ENCODE data around the gene PTPN7.
"Not testable (repeated sequence)": the region's sequence is repeated elsewhere in the genome, so short reads cannot be mapped to it uniquely, and the experiment has no call there.

The PTPN7 gene

DNA sequence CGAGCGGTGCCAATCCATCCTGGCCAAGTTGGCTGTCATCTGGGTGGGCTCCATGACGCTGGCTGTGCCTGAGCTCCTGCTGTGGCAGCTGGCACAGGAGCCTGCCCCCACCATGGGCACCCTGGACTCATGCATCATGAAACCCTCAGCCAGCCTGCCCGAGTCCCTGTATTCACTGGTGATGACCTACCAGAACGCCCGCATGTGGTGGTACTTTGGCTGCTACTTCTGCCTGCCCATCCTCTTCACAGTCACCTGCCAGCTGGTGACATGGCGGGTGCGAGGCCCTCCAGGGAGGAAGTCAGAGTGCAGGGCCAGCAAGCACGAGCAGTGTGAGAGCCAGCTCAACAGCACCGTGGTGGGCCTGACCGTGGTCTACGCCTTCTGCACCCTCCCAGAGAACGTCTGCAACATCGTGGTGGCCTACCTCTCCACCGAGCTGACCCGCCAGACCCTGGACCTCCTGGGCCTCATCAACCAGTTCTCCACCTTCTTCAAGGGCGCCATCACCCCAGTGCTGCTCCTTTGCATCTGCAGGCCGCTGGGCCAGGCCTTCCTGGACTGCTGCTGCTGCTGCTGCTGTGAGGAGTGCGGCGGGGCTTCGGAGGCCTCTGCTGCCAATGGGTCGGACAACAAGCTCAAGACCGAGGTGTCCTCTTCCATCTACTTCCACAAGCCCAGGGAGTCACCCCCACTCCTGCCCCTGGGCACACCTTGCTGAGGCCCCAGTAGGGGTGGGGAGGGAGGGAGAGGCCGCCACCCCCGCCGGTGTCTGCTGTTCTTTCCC lies 32.4 kb downstream of the PTPN7 start:
- DNase-seq: no peak

DNA sequence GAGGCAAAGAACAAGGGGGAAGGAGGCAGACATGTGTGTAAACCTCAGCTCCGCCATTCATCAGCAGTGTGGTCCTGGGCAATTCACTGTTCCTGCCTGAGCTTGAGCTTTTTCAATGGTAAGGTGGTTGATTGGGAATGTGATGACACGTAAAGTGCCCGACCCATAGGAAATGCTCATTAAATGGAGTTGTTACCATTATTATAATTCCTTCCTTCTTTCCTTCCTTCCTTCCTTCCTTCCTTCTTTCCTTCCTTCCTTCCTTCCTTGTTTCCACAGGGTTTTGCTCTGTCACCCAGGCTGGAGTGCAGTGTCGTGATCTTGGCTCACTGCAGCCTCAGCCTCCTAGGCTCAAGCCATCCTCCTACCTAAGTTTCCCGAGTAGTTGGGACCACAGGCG lies 33.3 kb downstream of the PTPN7 start:
- DNase-seq: no peak

DNA sequence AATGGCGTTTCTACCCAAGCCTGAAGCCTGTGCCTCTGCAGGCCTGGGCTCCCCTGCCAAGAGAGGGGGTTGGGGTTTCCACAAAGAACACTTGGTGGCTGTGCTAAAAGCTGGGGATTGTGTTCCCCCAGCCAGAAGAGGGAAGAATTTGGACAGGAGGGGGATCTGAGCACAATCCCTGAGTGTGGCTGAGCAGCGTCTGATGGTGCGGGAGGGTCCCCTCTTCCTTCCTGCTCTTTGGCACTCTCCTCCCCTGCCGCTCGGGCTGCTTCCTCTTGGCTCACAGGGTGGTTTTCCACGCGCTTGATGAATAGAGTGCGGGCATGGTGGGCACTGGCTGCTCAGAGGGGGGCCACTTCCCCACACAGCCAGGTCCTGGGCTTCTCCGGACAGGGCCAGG lies 34.0 kb downstream of the PTPN7 start:
- no peak for DNase-seq

DNA sequence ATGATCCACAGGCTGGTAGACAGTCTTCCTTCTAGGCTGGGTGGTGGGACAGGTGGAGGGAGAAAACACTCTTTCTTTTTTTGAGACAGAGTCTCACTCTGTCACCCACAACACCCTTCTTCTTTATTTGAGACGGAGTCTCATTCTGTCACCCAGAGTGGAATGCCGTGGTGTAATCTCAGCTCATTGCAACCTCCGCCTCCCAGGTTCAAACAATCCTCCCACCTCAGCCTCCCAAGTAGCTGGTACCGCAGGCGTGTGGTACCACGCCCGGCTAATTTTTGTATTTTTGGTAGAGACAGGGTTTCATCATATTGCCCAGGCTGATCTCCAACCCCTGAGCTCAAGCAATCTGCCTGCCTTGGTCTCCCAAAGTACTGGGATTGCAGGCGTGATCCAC lies 34.8 kb downstream of the PTPN7 start:
- DNase-seq: no peak

DNA sequence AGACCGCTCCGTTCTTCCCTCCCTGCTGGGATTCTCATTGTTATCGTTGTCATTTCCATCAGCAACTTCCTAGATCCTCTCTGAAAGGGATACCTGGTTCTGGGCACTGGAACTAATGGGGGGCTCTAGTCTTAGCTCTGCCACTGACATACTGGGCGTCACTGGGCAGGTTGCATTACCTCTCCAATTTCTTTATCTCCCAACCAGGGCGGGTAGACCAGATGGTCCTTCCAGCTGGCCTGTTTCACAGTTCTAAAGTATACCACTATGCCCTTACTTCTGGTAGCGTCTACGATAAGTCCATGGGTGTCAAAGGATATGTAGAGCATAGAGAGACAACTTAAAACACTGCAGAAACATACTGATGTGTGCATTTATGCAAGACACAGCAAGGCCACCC lies 36.3 kb downstream of the PTPN7 start:
- DNase-seq: no peak

DNA sequence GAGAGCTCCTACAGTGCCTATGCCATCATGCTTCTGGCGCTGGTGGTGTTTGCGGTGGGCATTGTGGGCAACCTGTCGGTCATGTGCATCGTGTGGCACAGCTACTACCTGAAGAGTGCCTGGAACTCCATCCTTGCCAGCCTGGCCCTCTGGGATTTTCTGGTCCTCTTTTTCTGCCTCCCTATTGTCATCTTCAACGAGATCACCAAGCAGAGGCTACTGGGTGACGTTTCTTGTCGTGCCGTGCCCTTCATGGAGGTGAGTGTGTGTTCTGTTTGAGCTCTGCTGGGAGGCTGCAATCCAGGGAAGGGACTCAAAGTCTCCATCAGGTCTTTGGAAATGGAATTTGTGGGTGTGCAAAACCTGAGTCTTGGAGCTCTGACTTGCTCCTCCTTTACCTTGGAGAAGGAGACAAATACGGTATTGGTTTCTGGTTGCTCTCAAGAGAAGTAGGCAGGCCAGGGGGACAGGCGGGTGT lies 37.0 kb downstream of the PTPN7 start:
- no peak for DNase-seq

DNA sequence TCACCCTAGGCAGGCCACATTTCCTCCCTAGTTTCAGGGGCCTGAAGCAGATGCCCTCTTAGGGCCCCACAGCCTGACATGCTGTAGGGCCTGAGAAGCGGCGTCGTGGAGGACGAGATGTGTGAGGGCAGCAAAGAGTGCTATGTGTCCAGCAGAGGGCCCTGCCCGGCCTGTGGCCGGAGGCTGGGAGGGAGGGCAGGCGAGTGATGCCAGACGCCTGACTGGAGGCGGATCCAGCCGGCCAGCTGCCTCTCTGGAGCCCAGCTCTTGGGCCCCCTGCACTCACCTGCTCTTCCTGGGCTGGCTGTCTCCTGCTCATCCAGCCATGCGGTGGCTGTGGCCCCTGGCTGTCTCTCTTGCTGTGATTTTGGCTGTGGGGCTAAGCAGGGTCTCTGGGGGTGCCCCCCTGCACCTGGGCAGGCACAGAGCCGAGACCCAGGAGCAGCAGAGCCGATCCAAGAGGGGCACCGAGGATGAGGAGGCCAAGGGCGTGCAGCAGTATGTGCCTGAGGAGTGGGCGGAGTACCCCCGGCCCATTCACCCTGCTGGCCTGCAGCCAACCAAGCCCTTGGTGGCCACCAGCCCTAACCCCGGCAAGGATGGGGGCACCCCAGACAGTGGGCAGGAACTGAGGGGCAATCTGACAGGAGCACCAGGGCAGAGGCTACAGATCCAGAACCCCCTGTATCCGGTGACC lies 37.6 kb downstream of the PTPN7 start, which contains the start of gene GPR37L1:
GPR37L1 (plus strand) TSS at position 279 of the 697 bp plus-strand sequence; CDS start at position 326, 47 bp downstream.
- DNase-seq: no peak

DNA sequence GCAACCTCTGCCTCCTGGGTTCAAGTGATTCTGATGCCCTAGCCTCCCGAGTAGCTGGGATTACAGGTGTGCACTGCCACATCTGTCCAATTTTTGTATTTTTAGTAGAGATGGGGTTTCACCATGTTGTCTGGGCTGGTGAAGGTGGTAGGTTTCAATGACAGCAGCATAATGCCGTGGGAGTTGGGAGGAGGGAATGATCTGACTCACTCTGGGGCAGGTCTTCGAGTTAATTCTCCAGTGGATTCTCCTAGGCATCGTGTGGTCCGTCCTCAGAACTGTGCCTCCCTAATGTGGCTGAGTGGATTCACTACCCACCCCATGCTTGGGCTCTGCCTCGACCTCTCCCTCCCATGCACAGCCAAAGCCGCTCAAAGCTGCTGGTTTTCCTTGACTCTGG lies 39.4 kb downstream of the PTPN7 start:
- no peak for DNase-seq

DNA sequence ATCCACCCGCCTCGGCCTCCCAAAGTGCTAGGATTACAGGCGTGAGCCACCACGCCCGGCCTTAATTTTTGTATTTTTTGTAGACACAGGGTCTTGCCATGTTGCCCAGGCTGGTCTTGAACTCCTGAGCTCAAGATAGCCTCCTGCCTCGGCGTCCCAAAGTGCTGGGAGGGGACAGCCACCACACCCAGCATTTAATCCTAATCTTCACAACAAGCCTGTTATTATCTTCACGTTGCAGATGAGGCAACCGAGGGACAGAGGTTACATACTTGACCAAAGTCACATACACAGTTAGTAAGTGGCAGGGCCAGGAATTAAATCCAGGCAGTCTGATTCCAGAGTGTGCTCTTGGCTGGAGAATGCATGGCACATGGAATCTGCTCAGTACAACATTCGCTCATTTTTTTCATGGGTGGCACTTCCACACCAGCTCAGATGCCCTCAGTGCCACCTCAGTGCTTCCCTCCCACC lies 42.5 kb downstream of the PTPN7 start:
- DNase-seq: no peak

DNA sequence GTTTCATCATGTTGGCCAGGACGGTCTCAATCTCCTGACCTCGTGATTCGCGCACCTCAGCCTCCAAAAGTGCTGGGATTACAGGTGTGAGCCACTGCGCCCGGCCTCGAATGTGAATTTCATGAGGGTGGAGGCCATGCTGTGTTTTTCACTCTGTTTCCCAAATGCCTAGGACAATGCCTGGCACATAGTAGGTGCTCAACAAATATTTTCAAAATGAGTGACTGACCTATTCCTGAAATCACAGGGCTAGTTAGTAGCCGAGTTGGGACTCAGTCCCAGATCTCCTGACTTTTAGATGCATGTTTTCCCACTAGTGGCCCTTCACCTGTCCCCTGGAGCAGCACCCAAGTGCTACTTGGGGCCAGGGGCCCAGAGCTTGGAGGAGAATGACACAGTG lies 44.1 kb downstream of the PTPN7 start:
- DNase-seq: no peak

DNA sequence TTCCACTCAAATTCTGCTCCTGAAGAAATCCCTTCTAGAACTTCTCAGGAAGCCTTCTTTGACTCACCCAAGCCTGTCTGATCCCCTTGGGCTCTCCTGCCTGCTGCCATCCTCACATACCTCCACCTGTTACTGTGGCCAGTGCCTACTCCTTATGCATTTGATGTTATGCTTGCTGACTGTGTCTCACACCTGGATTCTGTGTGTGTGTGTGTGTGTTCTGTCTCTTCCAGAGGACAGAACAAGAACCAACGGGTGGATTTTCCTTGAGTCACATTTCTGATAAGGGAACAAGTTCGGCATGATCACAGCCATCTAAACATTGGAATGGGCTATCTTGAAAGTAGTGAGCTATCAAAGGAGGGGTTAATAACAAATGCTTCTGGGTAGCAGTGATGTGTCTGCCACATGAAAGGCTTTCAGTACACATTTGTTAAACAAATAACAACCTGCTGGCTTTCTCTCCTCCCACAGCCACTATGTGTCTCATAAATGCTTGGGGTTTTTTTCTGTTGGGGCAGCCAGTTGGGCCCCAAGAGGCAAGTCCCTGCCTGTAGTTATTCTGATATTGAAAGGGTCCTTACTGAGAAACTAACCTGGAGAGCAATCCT lies 46.6 kb downstream of the PTPN7 start:
- DNase-seq: no peak

DNA sequence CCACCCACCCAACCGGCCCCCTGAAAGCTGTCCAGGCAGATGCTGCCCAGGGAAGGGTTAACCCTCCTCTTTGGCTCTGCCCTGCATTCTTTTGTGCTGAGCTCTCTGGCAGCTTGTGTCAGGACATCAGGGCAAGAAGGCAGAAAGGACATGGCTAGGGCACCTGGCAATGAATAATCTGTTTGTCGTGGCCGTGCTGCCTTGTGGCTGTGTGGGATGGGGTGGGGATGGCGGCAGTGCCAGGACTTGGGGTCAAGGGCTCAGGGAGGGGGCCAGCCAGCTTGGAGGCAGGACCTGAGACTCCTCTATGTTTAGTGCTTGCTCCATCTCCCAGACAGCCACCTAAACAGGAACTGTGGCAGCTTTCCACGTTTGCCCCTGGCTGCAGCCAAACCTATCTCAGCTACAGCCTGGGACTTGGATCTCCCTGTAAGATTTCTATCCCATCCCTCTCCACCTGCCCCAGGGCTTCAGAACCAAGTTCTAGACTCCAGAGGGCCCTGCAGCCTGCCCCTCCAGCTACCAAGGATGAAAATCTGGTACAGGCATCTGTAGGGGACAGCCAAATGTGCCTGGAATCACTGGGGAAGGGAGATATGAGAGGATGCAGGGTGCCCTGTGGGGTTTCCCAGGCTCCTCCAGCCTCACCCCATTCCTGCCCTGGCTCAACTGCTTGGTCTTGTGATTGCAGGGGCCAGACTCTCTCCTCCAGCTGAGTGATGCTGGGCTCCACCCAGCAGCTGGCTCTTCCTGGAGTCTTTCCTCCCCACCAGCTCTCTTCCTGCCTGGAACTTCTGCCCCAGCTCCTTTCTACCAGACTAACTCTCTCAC lies 47.3 kb downstream of the PTPN7 start:
- DNase-seq: no peak

DNA sequence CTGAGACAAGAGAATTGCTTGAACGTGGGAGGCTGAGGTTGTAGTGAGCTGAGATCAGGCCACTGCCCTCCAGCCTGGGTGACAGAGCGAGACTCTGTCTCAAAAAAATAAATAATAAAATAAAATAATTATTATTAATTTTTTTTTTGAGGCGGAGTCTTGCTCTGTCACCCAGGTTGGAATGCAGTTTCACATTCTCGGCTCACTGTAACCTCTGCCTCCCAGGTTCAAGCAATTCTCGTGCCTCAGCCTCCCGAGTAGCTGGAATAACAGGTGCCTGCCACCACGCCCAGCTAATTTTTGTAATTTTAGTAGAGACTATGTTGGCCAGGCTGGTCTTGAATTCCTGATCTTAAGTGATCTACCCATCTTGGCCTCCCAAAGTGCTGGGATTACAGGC lies 48.8 kb downstream of the PTPN7 start:
- DNase-seq: not testable (repeated sequence)

DNA sequence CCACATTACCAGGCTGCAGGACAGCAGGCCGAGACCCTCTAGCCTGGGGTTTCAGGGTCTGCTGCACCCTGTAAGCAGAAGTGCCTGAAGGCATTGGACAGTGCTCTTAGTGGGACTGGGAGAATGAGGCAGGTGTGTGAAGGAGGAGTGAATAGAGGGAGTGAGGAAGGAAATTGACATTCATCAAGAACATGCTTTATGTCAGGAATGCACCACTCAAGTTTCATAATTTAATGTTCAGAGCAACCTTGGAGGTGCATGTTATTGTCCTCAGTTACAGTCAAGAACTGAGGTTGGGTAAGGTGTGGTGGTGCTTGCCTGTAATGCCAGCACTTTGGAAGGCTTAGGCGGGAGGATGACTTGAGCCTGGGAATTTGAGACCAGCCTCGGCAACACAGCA lies 49.4 kb downstream of the PTPN7 start:
- no peak for DNase-seq

DNA sequence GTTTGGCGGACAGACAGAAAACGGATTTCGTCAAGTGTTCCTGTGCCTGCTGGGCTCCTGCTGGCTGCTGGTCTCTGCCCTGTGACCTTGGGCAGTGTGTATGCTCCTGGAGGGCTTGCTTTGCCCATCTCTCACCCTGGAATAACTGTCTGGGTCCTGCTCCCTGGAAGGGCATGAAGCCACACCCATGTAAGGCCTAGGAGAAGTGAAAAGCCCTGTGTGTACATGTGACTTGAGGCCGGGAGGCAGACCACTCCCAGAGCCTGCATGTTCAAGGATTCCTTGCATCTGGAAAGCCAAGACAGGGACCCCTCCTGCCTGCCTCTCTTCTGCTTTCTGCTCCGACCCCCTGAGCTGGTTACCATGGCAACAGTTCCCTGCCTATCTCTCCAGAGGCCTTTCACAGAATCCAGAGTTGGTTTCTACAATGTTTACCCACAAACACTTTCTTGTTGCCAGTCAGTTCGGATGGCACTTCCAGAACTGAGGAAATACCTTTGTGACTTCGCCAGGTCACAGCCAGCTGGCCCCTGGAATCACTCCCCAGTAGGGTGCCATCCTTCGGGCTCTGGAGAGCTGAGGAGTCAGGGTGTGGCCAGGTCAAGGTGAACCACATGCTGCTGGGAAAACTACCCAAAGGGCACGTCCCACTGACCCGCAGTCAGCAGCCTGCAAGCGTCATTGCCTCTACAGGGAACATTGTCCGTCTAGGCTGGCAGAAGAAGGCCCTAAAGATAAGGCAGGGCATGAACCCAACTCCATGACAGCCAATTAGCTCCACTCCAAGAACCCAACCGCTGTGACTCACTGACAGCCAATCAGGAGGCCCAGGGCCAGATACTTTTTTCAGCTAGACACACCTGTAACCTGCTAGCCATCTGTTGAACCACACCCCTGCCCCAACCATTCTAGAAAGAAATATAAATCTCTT lies 52.3 kb downstream of the PTPN7 start:
- no peak for DNase-seq

DNA sequence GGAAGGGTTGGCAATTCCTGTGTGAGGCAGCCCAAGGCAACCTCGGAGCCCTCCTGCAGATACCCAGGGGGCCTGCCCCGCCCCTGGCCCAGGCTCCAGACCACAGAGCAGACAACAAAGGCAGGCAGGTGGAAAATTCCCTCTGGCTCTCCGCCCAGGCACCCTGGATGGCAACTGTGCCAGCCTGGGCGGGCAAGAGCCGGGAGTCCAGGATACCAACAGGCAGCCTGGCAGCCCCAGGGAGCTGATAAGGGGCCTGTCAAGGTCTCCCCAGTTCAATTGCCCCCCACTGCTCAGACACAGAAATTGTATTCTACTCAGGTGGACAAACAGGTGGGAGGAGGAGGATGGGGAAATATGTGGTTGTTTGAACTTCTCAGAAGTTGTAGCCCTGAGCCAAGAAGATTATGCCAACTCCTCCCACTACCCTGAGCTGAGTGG lies 53.1 kb downstream of the PTPN7 start:
- no peak for DNase-seq

DNA sequence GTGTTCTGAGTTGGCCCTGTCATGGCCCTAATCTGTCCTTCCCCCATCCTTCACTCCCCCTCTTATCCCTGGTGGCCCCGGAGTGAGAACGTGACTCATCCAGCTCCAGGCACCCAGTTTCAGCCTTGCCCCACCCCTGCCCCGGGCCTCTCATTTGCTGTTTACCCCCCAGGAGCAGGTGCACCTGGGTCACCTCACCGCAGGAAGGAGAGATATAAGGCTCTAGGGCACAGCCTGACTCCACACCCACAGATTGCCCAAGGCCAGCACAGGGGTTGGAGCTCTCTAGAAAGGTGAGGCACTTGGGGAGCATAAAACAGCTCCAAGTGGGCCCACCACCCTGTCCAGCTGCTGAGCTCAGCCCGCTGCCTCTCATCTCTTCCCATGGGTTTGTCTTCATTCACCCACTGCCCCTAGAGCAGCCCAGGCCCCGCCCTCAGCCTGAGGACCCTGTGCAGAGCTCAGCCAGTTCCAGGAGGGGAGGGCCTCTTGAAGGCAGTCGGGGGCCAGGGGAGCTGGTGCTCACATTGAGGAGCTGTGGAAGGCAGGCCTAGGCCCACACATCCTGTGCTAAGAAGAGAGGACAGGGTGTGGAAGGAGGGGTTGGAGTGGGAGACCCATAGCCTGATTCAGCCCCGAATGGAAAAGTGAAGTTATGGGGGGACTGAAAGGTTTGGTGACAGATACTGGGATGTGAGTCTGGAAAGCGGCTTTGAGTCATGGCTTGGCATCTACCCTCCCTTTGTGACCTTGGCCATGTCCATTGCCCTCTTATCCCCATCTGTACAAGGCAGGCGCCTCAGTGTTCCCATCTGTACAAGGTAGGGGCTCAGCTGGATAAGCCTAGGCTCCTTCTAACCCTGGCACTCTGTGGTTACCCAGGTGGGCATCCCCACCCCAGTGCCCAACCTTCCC lies 53.8 kb downstream of the PTPN7 start:
- DNase-seq: no peak

DNA sequence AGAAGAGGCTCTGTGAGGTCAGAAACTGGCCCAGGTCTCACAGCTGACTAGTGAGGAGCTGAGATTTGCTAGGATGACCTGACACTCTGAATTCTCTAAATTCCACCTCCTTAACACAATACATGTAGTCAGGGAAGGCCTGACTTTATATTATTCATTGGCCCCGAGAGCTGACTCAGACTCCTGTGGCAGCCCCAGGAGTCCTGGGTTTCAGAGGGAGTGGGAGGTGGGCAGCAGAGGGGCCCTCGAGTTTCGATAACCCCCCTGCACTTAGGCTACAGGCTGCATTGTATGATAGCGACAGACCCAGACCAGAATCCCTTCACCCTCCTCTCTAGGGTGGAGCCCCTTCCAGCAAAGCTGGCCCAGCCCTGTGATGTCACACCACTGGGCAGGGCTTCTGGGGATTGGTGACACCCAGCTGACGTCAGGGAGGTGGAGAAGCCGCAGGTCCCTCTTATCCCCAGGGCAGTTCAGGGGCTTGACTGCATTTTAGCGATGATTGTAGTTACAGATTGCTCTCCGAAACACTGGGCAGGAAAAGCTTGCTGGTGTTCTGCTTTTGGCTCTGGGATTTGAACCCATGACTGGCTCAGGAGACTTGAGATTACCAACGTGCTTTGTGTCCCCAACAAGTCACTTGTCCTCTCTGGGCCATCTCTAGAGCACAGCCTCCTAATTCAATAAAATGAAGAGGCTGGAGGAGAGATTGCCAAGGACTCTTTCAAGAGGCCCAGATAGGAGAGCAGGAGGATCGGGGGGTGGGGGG lies 54.6 kb downstream of the PTPN7 start:
- DNase-seq: no peak

DNA sequence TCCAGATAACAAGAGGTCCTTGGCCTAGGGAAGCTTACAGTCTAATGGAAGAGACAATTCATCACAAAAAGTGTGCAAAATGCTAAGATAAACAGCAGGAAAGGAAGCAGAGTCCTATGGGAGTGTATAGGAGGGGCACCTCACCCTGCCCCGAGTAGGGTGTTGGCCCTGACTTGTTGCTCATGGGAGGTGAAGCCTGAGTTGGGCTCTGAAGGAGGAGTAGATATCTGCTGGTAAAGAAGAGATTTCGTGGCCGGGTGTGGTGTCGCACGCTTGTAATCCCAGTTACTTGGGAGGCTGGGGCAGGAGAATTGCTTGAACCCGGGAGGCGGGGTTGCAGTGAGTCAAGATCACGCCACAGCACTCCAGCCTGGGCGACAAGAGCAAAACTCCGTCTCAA lies 56.3 kb downstream of the PTPN7 start:
- no peak for DNase-seq

DNA sequence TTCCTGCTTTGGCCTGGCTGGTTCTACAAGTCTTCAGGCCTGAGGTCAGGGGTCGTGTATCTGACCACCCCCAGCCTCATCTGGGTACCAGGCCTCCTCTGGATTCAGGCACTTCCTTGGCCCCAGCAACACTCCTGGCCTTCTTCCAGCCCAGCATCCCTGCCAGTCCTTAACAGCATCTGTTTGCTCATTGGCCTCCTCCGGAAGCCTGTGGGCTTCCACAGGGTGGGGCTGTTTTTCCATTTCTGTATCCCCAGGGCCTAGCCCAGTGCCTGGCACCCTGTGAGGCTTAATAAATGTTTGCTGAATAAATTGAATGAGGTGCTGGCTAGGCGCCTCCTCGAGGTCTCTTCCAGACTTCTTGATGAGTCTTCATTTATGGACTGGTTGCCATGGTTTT lies 59.2 kb downstream of the PTPN7 start:
- DNase-seq: no peak
